ENCODE results near the gene AURKA. TPM values are rescaled to one million over a fixed set of nuclear protein-coding genes. Genes with fewer than 3 reads are reported as not detected.

The AURKA gene
- polyA plus RNA-seq, 1 of the 3 experiments (the other 2 are of a cell fraction), result 24.6 TPM

- no peaks in the 10 kb centered on the region for H3K9me2 ChIP-seq
- CTCF ChIA-PET, result no interaction called here
- TF ChIP-seq ELF1 (IDR thresholded peaks at IDR 0.05) (no peak), RXRA (IDR thresholded peaks at IDR 0.05; ENCODE audit: borderline replicate concordance, low read depth) (no peak), RAD21 (IDR thresholded peaks at IDR 0.05; ENCODE audit: low read length) (no peak), MXI1 (IDR thresholded peaks at IDR 0.05; ENCODE audit: low read depth, low read length) (no peak), TEAD4 (IDR thresholded peaks at IDR 0.05; ENCODE audit: borderline replicate concordance, insufficient read depth) (no peak), SMC3 (IDR thresholded peaks at IDR 0.05; ENCODE audit: low read depth, low read length) (no peak), POLR2AphosphoS5 (IDR thresholded peaks at IDR 0.05; ENCODE audit: low read depth, low read length) (no peak), FOSL2 (IDR thresholded peaks at IDR 0.05; ENCODE audit: borderline replicate concordance, low read depth) (no peak), SIN3A (IDR thresholded peaks at IDR 0.05; ENCODE audit: borderline replicate concordance, low read depth, low read length) (no peak), FOXM1 (IDR thresholded peaks at IDR 0.05; ENCODE audit: low read depth) (no peak), MEF2A (IDR thresholded peaks at IDR 0.05; ENCODE audit: borderline replicate concordance, low read depth) (no peak), ZBTB33 (IDR thresholded peaks at IDR 0.05; ENCODE audit: borderline replicate concordance, low read depth) (no peak), GATA2 (CRISPR knock-in tag; IDR thresholded peaks at IDR 0.05) (no peak), RFX5 (IDR thresholded peaks at IDR 0.05; ENCODE audit: low read length) (no peak), TCF12 (IDR thresholded peaks at IDR 0.05) (no peak), EZH2phosphoT487 (IDR thresholded peaks at IDR 0.05; ENCODE audit: borderline replicate concordance, low read depth) (no peak), YY1 (IDR thresholded peaks at IDR 0.05; ENCODE audit: low read depth) (no peak)
- TF ChIP-seq, protein P1, sequence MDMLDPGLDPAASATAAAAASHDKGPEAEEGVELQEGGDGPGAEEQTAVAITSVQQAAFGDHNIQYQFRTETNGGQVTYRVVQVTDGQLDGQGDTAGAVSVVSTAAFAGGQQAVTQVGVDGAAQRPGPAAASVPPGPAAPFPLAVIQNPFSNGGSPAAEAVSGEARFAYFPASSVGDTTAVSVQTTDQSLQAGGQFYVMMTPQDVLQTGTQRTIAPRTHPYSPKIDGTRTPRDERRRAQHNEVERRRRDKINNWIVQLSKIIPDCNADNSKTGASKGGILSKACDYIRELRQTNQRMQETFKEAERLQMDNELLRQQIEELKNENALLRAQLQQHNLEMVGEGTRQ (IDR thresholded peaks at IDR 0.05; ENCODE audit: borderline replicate concordance, low read depth, low read length), result no peak
- H4K20me1 ChIP-seq (ENCODE audit: insufficient read depth), result no peaks in the 10 kb centered on the region
- H2AFZ ChIP-seq (ENCODE audit: low read depth), result no peak overlapping the region
- no peaks in the 10 kb centered on the region for H3K27me3 ChIP-seq (ENCODE audit: insufficient read depth)
- H3K9ac ChIP-seq, result no peak overlapping the region
- no peaks in the 10 kb centered on the region for H3K9me3 ChIP-seq
- no peaks in the 10 kb centered on the region for H3F3A ChIP-seq (replicated peaks; ENCODE audit: insufficient read depth)
- 80% methylated on average over 4 of the region's 4 CpGs for WGBS (ENCODE audit: low lambda C conversion rate)
- DNase-seq, result no peak
- no peak overlapping the region for H3K4me3 ChIP-seq (ENCODE audit: low read depth in 2 of 2, low read length in 1 of 2)
- no peaks in the 10 kb centered on the region for H3K79me2 ChIP-seq (ENCODE audit: insufficient read depth)
- no peak overlapping the region for H3K4me2 ChIP-seq
- H3K27ac ChIP-seq (ENCODE audit: low read depth in 2 of 2, low read length in 1 of 2), result no peak overlapping the region
- H3K4me1 ChIP-seq (ENCODE audit: control insufficient read depth in 1 of 2, insufficient read depth in 2 of 2, low read depth in 1 of 2, low read length in 1 of 2), result 0 out of 4 replicates have a peak, but pooled peaks cover 0 to 2% of the 10 kb centered on the region in 2 experiments
- no peaks in the 10 kb centered on the region for H3K36me3 ChIP-seq (replicated peaks in 1 of 2; ENCODE audit: control insufficient read depth in 1 of 2, insufficient read depth in 2 of 2, low read length in 1 of 2)
- POLR2A ChIA-PET, result interaction anchor here (0.6 kb wide), 1 partner anchor 134 kb away, joined by 3 read pairs; no protein-coding TSS in a partner anchor
These were observed 35.8 kb upstream of the AURKA start for GRCh38 chr20:56427797-56428196.

DNA sequence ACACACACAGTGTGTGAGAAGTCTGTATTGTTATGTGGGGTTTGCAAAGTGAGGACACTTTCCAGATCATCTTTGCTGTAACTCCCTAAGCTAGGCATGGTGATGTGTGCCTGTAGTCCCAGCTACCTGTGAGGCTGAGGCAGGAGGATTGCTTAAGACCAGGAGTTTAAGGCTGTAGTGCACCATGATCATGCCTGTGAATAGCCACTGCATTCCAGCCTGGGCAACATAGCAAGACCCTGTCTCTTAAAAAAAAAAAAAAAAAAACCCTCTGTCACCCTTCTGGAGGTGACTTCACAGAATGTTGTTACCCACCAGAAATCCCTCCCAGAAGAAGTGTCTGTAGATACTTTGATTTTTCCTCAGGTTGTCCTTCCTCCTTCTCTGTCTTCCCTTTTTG is 34.9 kb upstream of the AURKA start:
- Histone ChIP-seq H3K4me2 (no peak overlapping the region), H3K9ac (no peak overlapping the region), H4K20me1 (ENCODE audit: insufficient read depth) (no peaks in the 10 kb centered on the region), H3K4me3 (ENCODE audit: low read depth in 2 of 2, low read length in 1 of 2) (no peak overlapping the region), H3K9me3 (no peaks in the 10 kb centered on the region), H2AFZ (ENCODE audit: low read depth) (no peak overlapping the region), H3K27ac (ENCODE audit: low read depth in 2 of 2, low read length in 1 of 2) (no peak overlapping the region), H3F3A (replicated peaks; ENCODE audit: insufficient read depth) (peaks cover 3% of the 10 kb centered on the region), H3K36me3 (replicated peaks in 1 of 2; ENCODE audit: control insufficient read depth in 1 of 2, insufficient read depth in 2 of 2, low read length in 1 of 2) (no peaks in the 10 kb centered on the region), H3K4me1 (ENCODE audit: control insufficient read depth in 1 of 2, insufficient read depth in 2 of 2, low read depth in 1 of 2, low read length in 1 of 2) (peaks cover 0 to 7% of the 10 kb centered on the region in 2 experiments; a peak in 1 of 4 replicates), H3K27me3 (ENCODE audit: insufficient read depth) (no peaks in the 10 kb centered on the region), H3K9me2 (no peaks in the 10 kb centered on the region), H3K79me2 (ENCODE audit: insufficient read depth) (no peaks in the 10 kb centered on the region)
- CTCF ChIA-PET, result no interaction called here
- POLR2A ChIA-PET, result no interaction called here
- no peak for TF ChIP-seq YY1 (IDR thresholded peaks at IDR 0.05; ENCODE audit: low read depth)
- no peak for TF ChIP-seq NRF1 (IDR thresholded peaks at IDR 0.05; ENCODE audit: low read depth, low read length)
- no peak for TF ChIP-seq CHD2 (IDR thresholded peaks at IDR 0.05; ENCODE audit: low read length, partially characterized antibody)
- TF ChIP-seq TEAD4 (IDR thresholded peaks at IDR 0.05; ENCODE audit: borderline replicate concordance, insufficient read depth), result no peak
- no peak for TF ChIP-seq IRF3 (IDR thresholded peaks at IDR 0.05; ENCODE audit: low read depth, low read length)
- TF ChIP-seq, protein P2, sequence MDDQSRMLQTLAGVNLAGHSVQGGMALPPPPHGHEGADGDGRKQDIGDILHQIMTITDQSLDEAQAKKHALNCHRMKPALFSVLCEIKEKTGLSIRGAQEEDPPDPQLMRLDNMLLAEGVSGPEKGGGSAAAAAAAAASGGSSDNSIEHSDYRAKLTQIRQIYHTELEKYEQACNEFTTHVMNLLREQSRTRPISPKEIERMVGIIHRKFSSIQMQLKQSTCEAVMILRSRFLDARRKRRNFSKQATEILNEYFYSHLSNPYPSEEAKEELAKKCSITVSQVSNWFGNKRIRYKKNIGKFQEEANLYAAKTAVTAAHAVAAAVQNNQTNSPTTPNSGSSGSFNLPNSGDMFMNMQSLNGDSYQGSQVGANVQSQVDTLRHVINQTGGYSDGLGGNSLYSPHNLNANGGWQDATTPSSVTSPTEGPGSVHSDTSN (IDR thresholded peaks at IDR 0.05), result no peak
- TF ChIP-seq GATA2 (CRISPR knock-in tag; IDR thresholded peaks at IDR 0.05), result no peak
- DNase-seq, result no peak

Measured in SK-N-SH (cell line).